H1 (cell line): Measurements from ENCODE around the gene HK1.
"Not testable (repeated sequence)": the region's sequence is repeated elsewhere in the genome, so short reads cannot be mapped to it uniquely, and the experiment has no call there.

ENCODE experiments used
- CREB1 ChIP-seq: IDR thresholded peaks from 2 replicates; pipeline ENCODE4 v1.6.1; 2012; ENCODE audit warnings: inconsistent platforms
- GABPA ChIP-seq: IDR thresholded peaks from 2 replicates; pipeline ENCODE4 v1.6.1; 2011; ENCODE audit warnings: mild to moderate bottlenecking, low read length, moderate library complexity, borderline replicate concordance; ENCODE audit not compliant: insufficient read depth
- POLR2AphosphoS5 ChIP-seq: IDR thresholded peaks from 2 replicates; pipeline ENCODE4 v1.6.1; 2011; ENCODE audit warnings: low read depth, low read length
- RNF2 ChIP-seq: fragments of 200-900, 300-1000 bp; sonication (generic); IDR thresholded peaks from 2 replicates; pipeline ENCODE4 v1.7.1; 2016; ENCODE audit warnings: borderline replicate concordance, low read depth, mild to moderate bottlenecking, antibody characterized with exemption, low read length; ENCODE audit not compliant: poor library complexity, severe bottlenecking; ENCODE audit errors: missing control alignments
- TF ChIP-seq, protein P1 (sequence below): IDR thresholded peaks from 2 replicates; pipeline ENCODE4 v1.6.1; 2011; ENCODE audit warnings: low read length, improper control_type of control experiment
- TF ChIP-seq, protein P2 (sequence below): IDR thresholded peaks from 2 replicates; pipeline ENCODE4 v1.6.1; 2011; ENCODE audit warnings: low read depth, mild to moderate bottlenecking, low read length; ENCODE audit not compliant: insufficient read depth

DNA sequence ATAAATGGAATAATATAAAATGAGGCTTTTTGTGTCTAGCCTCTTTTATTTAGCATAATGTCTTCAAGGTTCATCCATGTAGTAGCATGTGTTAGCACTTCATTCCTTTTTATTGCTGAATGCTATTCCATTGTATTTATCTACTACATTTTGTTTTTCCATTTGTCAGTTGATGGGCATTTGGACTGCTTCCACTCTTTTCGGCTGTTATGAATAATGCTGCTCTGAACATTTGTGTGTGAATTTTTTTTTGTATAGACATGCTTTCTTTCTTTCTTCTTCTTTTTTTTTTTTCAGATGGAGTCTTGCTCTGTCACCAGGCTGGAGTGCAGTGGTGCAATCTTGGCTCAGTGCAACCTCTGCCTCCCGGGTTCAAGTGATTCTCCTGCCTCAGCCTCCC is 50.6 kb downstream of the HK1 start:
- not testable (repeated sequence) for TF ChIP-seq GABPA, CREB1, POLR2AphosphoS5, RNF2
- TF ChIP-seq, protein P1, sequence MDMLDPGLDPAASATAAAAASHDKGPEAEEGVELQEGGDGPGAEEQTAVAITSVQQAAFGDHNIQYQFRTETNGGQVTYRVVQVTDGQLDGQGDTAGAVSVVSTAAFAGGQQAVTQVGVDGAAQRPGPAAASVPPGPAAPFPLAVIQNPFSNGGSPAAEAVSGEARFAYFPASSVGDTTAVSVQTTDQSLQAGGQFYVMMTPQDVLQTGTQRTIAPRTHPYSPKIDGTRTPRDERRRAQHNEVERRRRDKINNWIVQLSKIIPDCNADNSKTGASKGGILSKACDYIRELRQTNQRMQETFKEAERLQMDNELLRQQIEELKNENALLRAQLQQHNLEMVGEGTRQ: not testable (repeated sequence)
- TF ChIP-seq, protein P2, sequence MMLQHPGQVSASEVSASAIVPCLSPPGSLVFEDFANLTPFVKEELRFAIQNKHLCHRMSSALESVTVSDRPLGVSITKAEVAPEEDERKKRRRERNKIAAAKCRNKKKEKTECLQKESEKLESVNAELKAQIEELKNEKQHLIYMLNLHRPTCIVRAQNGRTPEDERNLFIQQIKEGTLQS: not testable (repeated sequence)
